Esophagus squamous epithelium (tissue), 4 donors: ENCODE measurements around the gene REELD1.

Experiments used
- POLR2A ChIP-seq, 4 donors: fragments of 450-650 bp; IDR thresholded peaks; one replicate each; pipeline ENCODE4 v1.6.1; 2017; ENCODE audit warnings: antibody characterized with exemption in 4 of 4, mild to moderate bottlenecking in 4 of 4, moderate library complexity in 3 of 4
- TF ChIP-seq, protein P1 (sequence below), 6 experiments: fragments of 450-650 bp in 4 of 6; fragments of 200-600 bp in 2 of 6; sonication (generic) in 2 of 6; IDR thresholded peaks; one replicate each; pipeline ENCODE4 v1.5.1; 2016 to 2019; ENCODE audit warnings: antibody characterized with exemption in 6 of 6, mild to moderate bottlenecking in 4 of 6, moderate library complexity in 4 of 6

DNA sequence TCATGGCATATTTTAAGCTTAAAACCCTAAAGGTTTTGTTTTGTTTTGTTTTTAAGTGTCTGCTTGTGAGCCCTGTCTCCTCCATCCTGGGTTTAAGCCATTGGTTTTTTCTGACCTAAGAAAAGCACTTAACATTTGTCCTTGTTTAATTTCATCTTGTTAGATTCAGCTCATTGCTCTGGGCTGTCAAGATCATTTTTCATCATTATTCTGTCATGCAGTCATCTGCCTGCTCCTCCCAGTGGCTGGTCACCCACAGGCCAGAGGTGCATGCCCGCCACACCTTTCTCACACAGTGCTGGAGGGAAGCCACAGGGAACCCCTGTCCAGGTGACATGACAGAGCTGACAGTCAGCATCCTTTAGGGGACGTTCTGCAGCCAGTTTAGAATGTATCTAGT lies 11.7 kb upstream of the REELD1 start:
- TF ChIP-seq POLR2A (IDR thresholded peaks at IDR 0.05): no peak
- TF ChIP-seq, protein P1, sequence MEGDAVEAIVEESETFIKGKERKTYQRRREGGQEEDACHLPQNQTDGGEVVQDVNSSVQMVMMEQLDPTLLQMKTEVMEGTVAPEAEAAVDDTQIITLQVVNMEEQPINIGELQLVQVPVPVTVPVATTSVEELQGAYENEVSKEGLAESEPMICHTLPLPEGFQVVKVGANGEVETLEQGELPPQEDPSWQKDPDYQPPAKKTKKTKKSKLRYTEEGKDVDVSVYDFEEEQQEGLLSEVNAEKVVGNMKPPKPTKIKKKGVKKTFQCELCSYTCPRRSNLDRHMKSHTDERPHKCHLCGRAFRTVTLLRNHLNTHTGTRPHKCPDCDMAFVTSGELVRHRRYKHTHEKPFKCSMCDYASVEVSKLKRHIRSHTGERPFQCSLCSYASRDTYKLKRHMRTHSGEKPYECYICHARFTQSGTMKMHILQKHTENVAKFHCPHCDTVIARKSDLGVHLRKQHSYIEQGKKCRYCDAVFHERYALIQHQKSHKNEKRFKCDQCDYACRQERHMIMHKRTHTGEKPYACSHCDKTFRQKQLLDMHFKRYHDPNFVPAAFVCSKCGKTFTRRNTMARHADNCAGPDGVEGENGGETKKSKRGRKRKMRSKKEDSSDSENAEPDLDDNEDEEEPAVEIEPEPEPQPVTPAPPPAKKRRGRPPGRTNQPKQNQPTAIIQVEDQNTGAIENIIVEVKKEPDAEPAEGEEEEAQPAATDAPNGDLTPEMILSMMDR (IDR thresholded peaks at IDR 0.05): no peak
